Loucy (cell line): ENCODE measurements around the gene PPP6R1.

Experiments
- EZH2phosphoT487 ChIP-seq: fragments of 200-600 bp; IDR thresholded peaks from 2 replicates; pipeline ENCODE4 v1.6.1; 2018; ENCODE audit warnings: antibody characterized with exemption, mild to moderate bottlenecking, moderate library complexity, borderline replicate concordance
- TF ChIP-seq, protein P1 (sequence below): fragments of 200-600 bp; sonication (generic); conservative IDR thresholded peaks from 2 replicates; pipeline ENCODE4 v1.5.1; 2014; ENCODE audit warnings: mild to moderate bottlenecking, antibody characterized with exemption, low read length

DNA sequence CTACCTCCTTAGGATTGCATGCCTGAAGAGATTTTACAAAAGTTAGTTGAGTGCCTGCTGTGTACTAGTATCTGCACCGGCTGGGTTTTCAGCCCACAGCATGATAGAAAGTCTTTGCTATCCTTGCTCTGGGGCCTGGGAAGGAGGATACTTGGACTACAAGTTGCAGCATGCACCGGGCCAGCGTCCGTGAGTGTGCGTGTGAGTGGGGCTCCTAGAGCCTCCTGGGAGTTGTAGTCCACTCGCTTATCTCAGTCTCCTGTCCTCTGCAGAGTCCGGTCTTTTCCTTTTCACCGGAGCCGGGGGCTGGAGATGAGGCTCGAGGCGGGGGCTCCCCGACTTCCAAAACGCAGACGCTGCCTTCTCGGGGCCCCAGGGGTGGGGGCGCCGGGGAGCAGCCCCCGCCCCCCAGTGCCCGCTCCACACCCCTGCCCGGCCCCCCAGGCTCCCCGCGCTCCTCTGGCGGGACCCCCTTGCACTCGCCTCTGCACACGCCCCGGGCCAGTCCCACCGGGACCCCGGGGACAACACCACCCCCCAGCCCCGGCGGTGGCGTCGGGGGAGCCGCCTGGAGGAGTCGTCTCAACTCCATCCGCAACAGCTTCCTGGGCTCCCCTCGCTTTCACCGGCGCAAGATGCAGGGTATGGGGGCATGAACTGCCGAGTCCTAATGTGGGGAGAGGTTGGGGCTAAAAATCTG is 45.6 kb upstream of the PPP6R1 start:
- TF ChIP-seq EZH2phosphoT487: no peak
- TF ChIP-seq, protein P1, sequence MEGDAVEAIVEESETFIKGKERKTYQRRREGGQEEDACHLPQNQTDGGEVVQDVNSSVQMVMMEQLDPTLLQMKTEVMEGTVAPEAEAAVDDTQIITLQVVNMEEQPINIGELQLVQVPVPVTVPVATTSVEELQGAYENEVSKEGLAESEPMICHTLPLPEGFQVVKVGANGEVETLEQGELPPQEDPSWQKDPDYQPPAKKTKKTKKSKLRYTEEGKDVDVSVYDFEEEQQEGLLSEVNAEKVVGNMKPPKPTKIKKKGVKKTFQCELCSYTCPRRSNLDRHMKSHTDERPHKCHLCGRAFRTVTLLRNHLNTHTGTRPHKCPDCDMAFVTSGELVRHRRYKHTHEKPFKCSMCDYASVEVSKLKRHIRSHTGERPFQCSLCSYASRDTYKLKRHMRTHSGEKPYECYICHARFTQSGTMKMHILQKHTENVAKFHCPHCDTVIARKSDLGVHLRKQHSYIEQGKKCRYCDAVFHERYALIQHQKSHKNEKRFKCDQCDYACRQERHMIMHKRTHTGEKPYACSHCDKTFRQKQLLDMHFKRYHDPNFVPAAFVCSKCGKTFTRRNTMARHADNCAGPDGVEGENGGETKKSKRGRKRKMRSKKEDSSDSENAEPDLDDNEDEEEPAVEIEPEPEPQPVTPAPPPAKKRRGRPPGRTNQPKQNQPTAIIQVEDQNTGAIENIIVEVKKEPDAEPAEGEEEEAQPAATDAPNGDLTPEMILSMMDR: no peak
